RKO (cell line): ENCODE measurements around the gene HIVEP3.

Source experiments
- DNase-seq: peaks from one replicate; pipeline ENCODE4 v3.0.0-alpha.2; 2016; ENCODE audit warnings: low spot score

HIVEP3 gene

DNA sequence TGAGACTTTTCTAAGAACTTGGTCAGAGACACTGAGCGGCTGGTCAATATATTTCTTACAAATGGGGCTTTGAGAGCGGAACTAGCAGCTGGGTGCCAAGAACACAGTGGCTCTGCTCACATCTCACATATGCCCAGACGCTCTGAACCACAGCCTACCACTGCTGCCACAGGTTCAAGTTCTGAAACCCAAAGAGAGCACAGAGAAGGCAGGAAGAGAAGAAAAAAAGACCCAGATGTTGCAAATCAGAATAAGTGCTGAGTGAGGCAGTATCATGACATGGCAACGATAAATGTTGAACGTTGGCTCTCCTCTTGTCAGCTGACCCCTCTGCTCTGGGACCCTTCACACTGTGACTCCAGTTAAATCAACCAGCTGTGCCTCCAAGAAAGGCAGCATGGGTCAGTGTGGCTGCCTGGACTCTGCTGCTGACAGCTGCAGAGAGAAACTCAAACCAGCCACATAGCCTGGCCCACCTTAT lies 26.4 kb downstream of the HIVEP3 start:
- no peak for DNase-seq

DNA sequence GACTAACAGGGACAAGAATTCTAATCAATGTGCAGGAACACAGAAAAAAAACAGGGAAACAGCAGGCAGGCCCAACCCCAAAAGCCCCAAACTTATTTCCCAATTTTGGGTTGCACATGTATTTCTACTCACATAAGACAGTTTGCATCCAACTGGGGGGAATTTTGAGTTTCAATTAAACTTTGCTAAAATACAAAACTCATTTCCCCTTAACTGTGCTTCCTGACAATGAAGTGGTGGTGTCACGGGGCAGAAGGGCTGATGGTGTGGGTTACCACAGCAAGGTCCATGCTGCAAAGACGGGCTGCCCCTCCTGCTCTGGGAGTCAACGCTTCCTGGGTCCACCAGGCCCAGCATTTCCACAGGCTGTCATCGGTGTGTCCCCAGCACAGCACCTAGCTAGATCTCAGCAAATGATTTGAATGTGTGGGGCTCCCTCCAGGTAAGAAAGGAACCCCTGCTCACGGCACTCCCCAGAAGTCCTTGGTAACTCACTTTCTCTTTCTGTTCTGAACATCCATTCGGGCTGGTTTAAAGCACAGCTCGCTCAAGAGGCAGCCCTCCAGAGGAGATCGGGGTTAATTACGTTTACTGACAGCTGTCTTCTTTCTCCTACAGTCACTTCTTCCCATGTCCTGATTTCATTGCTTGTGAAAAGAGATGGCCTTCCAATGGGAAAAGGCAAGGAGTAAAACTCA lies 27.4 kb downstream of the HIVEP3 start:
- peak; percentile 7 for DNase-seq

DNA sequence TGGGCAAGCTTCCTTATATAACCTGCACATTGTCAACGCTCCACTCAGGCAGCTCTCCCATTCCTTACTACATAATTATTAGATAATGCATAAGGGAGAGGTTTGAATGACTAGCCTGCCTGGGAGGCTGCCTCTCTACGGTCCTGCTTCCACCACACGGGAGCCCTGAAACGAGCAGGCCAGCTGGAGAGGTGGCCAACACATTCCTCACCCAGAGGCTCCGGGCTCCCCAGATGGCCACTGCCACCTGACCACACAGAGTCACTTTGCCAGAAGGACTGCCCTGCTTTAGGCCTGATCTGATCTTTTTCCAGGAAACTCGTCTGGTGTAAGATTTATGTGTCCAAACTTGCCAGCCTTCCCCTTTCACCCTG lies 27.9 kb downstream of the HIVEP3 start:
- DNase-seq, result no peak

DNA sequence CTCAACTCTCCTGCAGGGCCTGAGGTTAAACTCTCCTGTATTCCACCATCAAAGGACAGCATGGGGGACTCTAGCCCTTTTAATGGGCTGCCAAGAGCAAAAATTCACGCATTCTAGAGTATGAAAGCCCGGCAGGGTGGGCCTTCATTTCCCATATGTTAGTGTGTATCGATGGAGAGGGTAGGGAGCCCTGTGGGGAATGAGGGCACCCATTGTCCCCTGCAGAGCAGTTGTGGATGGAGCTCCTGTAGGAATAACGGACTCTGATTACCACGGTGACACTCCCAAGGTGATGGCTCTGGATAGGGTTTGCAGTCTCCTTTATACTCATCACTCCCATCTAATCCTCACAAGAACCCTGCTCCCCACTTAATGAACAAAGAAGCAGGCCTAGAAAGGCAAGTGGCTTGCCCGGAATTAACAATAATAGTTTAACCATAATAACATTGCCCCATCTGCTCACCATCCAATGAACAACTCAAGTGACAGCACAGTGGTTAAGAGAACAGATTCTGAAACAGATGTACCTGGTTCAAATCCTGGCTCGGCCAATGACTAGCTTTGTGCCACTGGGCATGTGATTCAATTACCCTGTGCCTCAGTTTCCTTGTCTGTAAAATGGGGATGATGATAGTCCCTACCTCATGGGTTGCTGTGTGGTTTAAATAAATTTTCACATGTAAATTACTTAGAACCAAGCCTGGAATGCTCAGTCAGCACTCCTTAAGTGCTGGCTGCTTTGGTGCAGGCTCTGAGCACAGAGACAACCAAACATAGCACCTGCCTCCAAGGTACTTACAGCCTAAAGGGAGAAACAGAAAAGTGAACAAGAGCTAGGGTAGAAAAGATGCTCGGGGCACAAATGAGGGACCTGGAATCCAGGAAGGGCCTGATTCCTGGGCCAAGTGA lies 29.0 kb downstream of the HIVEP3 start:
- DNase-seq, result no peak

DNA sequence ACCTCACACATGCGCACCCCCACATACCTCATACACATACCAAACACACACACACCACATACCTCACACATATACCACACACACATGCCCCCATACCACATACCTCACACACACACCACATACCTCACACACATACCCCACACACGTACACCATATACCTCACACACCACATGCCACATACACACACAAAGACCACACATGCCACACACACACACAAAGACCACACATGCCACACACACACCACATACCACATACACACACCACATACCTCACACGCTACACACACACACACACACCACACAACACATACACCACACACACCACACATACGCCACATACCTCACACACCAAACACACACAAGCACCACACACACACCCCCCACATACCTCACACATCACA lies 30.0 kb downstream of the HIVEP3 start:
- no peak for DNase-seq

DNA sequence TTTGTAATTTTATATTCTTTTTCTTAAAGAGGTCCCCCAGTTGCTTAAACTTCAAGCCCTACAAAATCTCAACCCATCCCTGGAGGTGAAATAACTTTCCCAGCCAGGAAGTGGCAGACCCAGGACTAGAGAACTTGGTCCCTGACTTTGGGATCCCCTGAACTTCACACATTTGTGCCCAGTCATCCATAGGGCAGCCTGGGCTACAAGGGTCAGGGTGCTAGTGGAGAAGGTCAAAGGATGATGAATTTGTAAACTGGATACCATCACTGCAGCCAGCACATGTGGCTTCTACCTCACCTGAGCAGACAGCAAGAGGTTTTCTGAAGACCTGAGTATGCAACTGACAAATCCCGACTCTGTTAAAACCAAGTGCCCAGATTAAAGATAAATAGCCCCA lies 31.4 kb downstream of the HIVEP3 start:
- DNase-seq, result no peak

DNA sequence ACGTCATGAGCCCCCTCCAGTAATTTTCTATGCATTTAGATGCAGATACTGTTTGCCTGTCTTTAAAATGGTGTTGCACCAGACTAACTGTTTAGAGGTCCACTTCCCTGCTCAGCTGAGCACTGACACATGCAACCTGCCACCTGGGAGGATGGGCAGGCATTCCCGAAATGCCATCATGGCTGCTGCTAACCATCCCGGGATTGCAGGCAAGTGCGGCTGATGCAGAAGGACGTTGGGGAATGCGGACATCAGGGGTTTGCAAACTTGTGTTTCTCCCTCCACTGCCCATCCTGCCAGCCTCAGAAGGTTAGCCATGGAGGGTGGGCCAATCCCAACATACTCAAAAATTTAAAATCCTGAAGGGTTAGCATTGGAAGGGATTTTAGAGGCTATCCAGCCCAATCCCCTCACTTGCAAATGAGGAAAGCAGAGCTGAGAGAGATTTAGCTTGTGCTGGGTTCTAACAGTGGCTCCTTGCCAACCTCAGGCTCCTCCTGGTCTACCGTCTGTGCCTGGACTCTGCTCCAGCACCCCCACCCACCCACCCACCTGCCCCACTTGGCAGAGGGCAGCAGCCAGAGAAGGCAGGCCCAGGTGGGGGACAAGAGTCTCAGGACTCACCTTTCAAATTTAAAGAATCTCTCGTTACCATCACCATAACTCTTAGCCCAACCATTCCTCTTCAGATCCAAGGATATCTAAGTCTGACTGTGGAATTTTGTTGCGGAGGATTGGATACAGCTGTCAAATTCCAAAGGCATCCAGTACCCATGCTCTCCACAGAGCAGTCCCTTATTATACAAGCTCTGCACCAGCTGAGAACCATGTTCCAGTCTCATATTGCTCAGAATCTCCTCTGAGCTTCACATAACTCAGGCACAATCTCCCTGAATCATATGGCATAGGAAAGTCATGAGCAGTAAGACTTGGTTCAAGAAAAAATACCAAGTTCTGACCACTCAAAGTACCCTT lies 34.2 kb downstream of the HIVEP3 start:
- no peak for DNase-seq

DNA sequence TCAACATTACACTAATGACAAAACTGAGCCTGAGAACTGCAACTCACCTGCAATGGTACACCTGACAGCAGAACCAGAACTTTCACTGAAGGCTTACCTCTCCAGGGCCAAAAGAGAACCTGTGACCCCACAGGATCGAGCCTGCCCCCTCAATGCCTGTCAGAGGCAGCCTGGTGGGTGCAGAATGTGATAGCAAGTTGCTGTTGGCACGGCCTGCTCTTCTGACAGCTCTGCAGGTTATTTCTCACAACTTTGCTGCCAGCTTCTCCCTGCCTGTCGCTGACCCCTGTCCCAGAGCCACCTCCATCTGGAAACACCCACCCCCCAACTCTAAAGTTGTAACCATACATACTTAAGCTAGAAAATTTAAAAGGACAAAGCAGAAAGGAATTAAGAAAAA lies 35.2 kb downstream of the HIVEP3 start:
- no peak for DNase-seq

DNA sequence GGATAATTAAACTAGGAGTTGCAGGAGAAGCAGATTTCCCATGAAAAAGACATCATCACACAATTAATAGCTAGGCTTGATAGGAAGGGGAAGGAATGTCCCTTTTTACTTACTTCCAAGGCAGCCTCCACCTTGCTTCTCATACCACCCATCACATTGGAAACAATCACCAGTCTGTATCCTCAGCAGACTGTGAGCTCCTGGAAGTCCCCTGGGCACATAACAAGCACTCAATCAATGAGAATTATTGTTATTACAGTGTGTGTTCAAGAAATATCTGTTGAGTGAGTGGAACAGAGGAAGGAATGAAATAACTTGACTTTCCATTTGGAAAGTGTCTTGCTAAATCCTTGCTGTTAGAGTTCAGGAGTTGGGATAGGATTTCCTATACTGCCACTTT lies 36.2 kb downstream of the HIVEP3 start:
- no peak for DNase-seq

DNA sequence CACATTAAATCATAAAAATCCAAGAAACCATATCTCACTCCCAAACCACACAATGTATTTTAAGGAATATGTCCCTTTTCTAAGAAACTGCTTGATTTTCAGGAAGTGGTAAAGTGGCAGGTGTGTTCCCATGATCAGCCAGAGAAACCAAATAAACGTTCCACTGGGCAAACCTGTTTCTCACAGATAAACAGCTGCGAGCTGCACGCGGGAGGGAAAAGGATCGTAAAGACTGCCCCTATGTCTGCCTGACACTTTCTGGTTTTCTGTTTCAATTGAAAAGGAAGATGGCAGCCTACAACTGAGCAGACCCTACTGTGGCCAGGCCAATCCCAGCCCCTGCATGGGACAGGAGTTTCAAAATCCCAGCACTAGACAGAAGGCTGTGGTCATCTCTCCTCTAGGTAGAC lies 36.6 kb downstream of the HIVEP3 start:
- DNase-seq, result no peak

DNA sequence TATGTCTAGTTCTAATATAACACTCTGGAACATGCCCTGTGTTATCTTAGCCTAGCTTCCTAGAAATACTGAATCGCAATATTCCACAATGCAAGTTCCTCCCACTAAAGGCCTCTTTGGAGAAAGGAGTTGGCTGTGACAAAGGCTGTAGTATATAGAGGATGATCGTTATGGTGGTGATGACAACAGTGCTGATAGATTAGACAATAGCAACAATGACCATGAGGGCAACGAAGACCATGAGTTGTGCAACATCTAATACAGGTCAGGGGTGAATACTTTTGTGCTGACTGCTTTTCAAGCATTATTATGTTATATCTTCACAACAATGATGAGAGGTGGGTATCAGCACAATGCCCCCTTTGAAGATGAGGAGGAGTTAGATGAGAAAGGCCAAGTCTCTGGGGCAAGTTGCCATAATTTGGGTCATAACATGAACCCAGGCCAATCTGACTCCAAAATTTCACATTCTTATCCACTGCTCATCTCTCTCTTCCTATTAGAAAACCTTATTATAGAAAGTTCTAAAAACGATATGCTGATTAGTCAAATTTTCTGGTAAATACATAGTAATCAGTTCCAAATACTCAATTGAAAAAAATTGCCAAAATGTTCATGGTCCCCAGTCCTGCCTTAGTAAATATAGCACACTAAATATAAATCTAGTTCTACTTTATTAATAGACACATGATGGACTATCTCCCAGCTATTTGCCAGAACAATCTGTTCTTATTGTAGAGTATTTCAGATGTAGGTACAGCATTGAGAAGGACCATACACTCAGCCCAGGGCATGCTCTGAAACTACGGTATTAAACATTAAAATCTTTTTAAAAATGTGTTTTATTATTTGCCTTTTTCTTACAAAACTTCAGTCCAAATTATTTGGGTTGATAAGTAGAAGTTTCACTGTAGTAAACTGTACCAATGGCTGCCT lies 37.5 kb downstream of the HIVEP3 start:
- DNase-seq, result no peak

DNA sequence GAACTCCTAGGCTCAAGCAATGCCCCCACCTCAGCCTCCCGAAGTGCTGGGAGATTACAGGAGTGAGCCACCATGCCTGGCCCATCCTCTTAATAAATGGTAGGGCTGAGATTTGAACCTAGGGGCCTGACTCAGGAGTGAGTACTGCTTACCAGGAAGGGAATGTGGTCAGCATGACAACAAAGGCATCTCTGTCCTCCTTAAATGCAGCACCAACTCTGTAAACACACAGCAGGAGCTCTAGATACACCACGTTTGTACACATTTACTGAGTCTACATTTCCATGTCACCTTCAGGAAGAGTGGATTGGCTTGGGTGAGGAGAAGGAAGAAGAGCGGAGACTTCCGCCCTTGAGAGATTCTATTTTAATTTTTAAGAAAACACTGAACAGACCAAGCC lies 38.5 kb downstream of the HIVEP3 start:
- no peak for DNase-seq

DNA sequence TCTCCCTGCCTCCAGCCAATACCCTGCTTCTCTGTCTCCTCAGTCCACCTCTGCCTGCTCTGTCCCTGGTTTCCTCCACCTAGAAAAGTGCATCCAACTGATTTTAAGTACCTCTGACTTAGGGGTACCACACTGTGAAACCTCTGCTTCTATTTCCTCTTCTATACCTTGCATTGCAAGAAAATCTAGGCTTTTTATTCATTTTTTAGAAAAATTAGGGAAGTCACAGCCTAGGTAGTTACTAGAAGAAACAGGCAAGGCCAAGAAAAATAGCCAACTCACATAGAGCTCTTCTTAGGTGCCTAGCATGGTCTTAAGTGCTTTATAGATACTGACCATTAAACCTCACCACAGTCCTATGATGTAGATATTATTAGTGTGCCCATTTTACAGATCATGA lies 39.1 kb downstream of the HIVEP3 start:
- DNase-seq, result no peak

DNA sequence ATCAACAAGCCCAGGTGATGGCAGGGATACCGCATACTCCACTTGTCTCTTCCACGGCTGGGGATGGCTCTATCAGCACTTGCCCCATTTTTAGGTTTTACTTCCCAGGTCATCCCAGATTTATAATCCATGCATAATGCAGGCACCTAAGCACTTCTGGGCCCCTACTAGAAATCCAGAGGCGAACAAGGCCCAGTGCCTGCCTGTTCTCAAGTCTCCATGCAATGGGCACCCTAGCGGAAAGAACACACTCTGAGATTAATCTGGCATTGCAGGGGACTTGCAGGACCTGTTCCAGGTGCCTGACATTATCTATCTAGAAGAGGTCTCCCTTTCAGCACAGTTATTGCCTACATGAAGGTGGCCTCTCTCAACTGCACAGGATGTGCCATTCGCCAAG lies 39.8 kb downstream of the HIVEP3 start:
- no peak for DNase-seq

DNA sequence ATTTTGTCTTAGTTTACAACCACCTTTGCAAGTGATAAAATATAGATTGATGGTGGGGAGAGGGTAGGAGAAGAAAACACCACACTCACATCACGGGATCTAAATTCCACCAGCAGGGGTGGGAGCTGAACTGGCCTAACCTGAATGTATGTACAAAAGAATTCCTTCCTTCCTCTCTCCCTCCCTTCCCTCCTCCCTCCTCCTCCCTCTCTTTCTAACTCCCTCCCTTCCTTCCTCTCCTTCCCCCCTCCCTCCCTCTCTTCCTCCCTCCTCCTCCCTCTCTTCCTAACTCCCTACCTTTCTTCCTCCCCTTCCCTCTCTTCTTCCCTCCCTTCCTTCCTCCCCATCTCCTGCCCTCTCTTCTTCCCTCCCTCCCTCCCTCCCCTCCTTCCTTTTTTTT lies 40.2 kb downstream of the HIVEP3 start:
- DNase-seq, result no peak

DNA sequence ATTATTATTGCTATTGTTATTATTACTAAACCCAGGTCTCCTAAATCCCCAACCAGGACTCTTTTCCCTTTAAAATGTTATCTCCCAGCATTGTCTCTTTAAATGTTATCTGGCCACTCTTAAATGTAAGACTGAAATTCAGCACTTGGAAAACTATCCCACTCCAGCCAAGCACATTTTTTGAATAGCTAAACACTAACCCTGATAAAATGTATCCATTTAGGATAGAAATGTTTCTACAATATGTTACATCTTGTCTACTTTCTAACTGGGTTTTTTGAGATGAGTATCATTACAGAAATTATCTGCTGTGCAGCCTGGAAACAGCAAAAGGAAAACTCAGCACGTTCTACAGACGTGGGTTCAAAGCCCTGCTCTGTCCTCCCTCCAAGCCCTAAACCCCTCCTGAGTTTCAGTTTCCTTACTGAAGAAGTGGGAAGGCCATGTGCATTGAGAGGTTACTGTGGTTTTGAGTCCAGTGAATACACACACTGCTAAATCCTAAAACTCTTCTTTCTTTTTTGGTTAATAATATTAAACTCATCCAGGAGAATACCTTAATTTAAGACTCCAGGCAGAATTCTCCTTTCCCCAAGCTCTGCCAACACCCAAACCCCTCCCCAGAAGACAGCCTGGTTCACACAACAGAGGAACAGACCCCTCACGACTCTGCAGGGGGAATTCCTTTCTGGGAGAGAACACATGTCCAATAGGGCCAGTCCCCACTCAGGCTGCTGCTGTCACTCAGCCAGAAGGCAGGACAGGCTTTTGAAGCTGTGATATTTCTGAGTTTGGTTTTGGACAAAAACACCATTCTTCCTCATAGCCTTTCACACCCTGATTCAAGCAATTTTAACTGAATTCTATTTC lies 41.9 kb downstream of the HIVEP3 start:
- no peak for DNase-seq

DNA sequence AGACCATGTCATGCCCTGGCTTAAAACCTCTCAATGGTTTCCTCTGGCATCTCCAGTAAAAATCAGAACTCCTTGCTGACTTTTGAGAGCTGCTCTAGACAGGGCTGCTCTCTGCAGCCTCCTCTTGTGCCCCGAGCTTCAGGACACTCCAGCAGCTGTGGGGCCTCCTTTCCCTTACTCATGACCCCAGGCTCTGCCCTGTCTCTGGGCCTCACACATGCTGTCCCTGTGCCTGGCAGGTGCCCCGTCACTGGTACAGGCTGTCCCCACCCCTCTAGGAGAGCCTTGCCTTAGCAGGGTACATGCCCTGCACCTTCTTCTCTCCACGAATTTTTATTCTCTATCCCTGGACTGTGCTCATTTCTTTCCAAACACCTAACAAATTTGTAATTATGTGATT lies 43.2 kb downstream of the HIVEP3 start:
- DNase-seq, result no peak

DNA sequence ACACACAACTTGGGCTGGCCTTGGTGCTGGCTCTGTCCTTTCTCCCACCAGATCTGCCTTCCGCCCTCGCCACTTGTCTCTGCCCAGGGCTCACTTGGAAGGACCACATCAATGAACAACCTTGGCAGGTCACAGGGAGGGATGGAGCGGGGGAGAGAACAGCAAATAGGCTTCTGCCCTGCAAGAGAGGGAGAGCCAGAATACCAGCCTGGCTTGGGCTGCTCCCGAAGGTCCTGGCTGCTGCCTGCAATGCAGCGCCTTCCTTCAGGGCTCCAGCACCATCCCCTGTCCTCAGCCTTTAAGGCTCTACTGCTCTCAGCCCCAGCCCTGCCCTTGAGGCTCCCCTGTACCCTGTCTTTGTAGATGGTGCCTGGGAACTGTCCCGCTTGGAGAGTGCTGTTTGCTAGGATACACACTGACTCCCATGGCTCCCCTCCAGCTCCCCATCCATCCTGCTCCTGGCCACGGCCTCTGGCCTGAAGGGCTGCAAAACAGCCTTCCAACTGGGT lies 43.8 kb downstream of the HIVEP3 start:
- no peak for DNase-seq

DNA sequence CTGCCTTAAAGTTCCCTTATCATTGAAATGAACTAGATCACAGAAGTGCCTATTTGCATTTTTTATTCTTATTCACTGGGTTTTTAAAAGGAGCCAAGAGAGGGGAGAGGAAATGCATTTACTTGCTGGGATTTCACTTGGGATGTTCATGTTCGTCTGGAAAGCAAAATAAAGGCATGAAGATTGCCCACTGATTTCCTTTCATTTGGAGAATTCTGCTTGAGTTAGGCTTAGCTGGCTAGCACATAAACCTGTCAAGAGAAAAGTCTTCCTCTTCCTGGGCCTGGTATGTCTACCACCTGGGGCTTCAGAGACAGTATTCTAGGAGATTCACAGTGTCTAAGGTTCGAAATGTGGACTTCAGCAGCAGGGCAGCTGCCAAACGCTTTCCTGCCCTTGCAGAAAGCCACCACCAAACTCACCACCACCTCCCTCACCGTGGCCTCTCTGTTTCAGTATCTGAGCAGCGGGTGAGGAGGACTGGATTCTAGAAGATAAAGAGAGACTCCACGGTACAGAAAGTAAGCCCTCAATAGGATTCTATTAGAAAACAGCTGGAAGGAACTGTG lies 44.5 kb downstream of the HIVEP3 start:
- no peak for DNase-seq

DNA sequence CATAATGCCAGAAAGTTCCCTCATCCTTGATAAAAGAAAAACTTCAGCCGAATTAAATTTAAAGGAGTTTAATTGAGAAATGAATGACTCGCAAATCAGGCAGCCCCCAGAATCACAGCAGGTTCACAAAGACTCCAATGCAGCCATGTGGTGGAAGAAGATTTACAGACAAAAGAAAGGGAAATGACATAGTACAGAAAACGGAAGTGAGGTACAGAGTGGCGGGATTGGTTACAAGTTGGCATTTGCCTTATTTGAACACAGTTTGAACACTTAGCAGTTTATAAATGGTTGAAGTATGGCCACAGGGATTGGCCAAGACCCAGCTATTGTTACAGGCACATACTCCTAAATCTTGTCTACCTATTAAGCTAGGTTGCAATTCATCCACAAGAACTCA lies 46.6 kb downstream of the HIVEP3 start:
- no peak for DNase-seq
